ENCODE data around the gene PLEKHA5. TPM values are rescaled to one million over a fixed set of nuclear protein-coding genes. Genes with fewer than 3 reads are reported as not detected.

Gene PLEKHA5
- polyA plus RNA-seq, 1 of the 3 experiments (the other 2 are of a cell fraction): 7.1 TPM

DNA sequence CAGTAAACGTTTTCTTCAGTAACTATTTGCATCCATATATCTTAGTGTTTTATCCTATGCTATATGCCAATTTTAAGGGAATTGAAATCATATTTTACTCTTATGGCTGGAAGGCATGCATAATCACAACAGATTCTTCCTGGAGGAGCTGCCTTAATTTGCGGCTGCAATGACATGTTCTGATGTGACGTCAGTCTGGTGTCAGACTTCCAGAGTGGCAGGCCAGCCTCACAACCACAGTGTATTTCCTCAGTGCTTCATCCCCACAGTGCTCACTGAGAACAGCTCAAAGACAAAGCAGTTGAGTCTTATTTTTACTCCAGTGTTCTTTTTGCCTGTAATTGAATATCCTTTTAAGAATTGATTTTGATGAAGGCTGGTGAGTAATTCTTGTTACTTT, 107.1 kb downstream of the PLEKHA5 start:
- peaks cover 9% of the 10 kb centered on the region for H3K79me2 ChIP-seq (ENCODE audit: insufficient read depth)
- CTCF ChIA-PET: interaction anchor here (1.0 to 1.5 kb wide), 4 partner anchors 13 to 51 kb away, joined by 3 to 5 read pairs (median 3); no protein-coding TSS in a partner anchor
- no peak for DNase-seq

DNA sequence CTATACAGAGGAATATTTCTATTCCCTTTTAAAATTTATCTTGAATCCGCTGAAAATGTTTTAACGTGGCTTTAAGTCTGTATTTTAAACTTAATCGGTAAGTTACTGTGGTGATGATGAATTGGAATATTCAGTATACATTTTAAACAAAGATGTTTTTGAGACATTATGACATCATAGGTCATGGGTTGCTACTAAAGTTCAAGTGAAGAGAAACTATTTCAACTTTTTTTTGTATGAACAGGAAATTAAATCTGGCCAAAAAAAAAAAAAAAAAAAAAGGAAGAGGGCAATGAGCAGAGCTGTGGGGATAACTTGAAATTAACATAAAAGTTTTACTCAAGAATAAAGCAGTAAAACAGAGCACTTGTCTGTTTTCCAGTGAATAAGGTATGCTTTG, 109.0 kb downstream of the PLEKHA5 start:
- DNase-seq: no peak
- Histone ChIP-seq H3K79me2 (ENCODE audit: insufficient read depth) (peaks cover 12% of the 10 kb centered on the region), H3K9me2 (no peaks in the 10 kb centered on the region), H4K20me1 (ENCODE audit: insufficient read depth) (no peaks in the 10 kb centered on the region), H3K9ac (no peak overlapping the region), H3K9me3 (no peaks in the 10 kb centered on the region), H3K4me1 (ENCODE audit: control insufficient read depth in 1 of 2, insufficient read depth in 2 of 2, low read depth in 1 of 2, low read length in 1 of 2) (peaks cover 15 to 38% of the 10 kb centered on the region in 2 experiments; a peak in 3 of 4 replicates), H3K27me3 (ENCODE audit: insufficient read depth) (no peaks in the 10 kb centered on the region), H3F3A (replicated peaks; ENCODE audit: insufficient read depth) (peaks cover 14% of the 10 kb centered on the region), H3K4me3 (ENCODE audit: low read depth in 2 of 2, low read length in 1 of 2) (no peak overlapping the region; a peak in 1 of 4 replicates), H2AFZ (ENCODE audit: low read depth) (no peak overlapping the region), H3K4me2 (no peak overlapping the region), H3K36me3 (replicated peaks in 1 of 2; ENCODE audit: control insufficient read depth in 1 of 2, insufficient read depth in 2 of 2, low read length in 1 of 2) (no peaks in the 10 kb centered on the region), H3K27ac (ENCODE audit: low read depth in 2 of 2, low read length in 1 of 2) (peak overlapping the region in 1 of 2 experiments; percentile 69; a peak in 1 of 4 replicates)
- CTCF ChIA-PET: no interaction called here
- POLR2A ChIA-PET: no interaction called here
- TF ChIP-seq, protein P1, sequence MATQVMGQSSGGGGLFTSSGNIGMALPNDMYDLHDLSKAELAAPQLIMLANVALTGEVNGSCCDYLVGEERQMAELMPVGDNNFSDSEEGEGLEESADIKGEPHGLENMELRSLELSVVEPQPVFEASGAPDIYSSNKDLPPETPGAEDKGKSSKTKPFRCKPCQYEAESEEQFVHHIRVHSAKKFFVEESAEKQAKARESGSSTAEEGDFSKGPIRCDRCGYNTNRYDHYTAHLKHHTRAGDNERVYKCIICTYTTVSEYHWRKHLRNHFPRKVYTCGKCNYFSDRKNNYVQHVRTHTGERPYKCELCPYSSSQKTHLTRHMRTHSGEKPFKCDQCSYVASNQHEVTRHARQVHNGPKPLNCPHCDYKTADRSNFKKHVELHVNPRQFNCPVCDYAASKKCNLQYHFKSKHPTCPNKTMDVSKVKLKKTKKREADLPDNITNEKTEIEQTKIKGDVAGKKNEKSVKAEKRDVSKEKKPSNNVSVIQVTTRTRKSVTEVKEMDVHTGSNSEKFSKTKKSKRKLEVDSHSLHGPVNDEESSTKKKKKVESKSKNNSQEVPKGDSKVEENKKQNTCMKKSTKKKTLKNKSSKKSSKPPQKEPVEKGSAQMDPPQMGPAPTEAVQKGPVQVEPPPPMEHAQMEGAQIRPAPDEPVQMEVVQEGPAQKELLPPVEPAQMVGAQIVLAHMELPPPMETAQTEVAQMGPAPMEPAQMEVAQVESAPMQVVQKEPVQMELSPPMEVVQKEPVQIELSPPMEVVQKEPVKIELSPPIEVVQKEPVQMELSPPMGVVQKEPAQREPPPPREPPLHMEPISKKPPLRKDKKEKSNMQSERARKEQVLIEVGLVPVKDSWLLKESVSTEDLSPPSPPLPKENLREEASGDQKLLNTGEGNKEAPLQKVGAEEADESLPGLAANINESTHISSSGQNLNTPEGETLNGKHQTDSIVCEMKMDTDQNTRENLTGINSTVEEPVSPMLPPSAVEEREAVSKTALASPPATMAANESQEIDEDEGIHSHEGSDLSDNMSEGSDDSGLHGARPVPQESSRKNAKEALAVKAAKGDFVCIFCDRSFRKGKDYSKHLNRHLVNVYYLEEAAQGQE (IDR thresholded peaks at IDR 0.05; ENCODE audit: low read depth, low read length): no peak
- no peak for TF ChIP-seq GATA2 (CRISPR knock-in tag; IDR thresholded peaks at IDR 0.05)
- no peak for TF ChIP-seq RCOR1 (IDR thresholded peaks at IDR 0.05; ENCODE audit: low read length)
- TF ChIP-seq TEAD4 (IDR thresholded peaks at IDR 0.05; ENCODE audit: borderline replicate concordance, insufficient read depth): no peak
- no peak for TF ChIP-seq FOXM1 (IDR thresholded peaks at IDR 0.05; ENCODE audit: low read depth)
- TF ChIP-seq MXI1 (IDR thresholded peaks at IDR 0.05; ENCODE audit: low read depth, low read length): no peak
- no peak for TF ChIP-seq TCF12 (IDR thresholded peaks at IDR 0.05)
- TF ChIP-seq POLR2AphosphoS5 (IDR thresholded peaks at IDR 0.05; ENCODE audit: low read depth, low read length): no peak
- no peak for TF ChIP-seq YY1 (IDR thresholded peaks at IDR 0.05; ENCODE audit: low read depth)
- TF ChIP-seq NRF1 (IDR thresholded peaks at IDR 0.05; ENCODE audit: low read depth, low read length): no peak
- TF ChIP-seq JUND (IDR thresholded peaks at IDR 0.05): no peak
- TF ChIP-seq, protein P2, sequence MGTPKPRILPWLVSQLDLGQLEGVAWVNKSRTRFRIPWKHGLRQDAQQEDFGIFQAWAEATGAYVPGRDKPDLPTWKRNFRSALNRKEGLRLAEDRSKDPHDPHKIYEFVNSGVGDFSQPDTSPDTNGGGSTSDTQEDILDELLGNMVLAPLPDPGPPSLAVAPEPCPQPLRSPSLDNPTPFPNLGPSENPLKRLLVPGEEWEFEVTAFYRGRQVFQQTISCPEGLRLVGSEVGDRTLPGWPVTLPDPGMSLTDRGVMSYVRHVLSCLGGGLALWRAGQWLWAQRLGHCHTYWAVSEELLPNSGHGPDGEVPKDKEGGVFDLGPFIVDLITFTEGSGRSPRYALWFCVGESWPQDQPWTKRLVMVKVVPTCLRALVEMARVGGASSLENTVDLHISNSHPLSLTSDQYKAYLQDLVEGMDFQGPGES (IDR thresholded peaks at IDR 0.05; ENCODE audit: low read depth, low read length): no peak
- no peak for TF ChIP-seq RFX5 (IDR thresholded peaks at IDR 0.05; ENCODE audit: low read length)
- TF ChIP-seq, protein P3, sequence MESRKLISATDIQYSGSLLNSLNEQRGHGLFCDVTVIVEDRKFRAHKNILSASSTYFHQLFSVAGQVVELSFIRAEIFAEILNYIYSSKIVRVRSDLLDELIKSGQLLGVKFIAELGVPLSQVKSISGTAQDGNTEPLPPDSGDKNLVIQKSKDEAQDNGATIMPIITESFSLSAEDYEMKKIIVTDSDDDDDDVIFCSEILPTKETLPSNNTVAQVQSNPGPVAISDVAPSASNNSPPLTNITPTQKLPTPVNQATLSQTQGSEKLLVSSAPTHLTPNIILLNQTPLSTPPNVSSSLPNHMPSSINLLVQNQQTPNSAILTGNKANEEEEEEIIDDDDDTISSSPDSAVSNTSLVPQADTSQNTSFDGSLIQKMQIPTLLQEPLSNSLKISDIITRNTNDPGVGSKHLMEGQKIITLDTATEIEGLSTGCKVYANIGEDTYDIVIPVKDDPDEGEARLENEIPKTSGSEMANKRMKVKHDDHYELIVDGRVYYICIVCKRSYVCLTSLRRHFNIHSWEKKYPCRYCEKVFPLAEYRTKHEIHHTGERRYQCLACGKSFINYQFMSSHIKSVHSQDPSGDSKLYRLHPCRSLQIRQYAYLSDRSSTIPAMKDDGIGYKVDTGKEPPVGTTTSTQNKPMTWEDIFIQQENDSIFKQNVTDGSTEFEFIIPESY (IDR thresholded peaks at IDR 0.05; ENCODE audit: borderline replicate concordance, low read depth): no peak
- no peak for TF ChIP-seq ELF1 (IDR thresholded peaks at IDR 0.05)
- WGBS (ENCODE audit: low lambda C conversion rate): 95% methylated on average over 3 of the region's 3 CpGs

More for the DNA sequence above, 107.1 kb downstream of the PLEKHA5 start:
- no peak overlapping the region for H3K9ac ChIP-seq
- POLR2A ChIA-PET: no interaction called here
- TF ChIP-seq, protein P4, sequence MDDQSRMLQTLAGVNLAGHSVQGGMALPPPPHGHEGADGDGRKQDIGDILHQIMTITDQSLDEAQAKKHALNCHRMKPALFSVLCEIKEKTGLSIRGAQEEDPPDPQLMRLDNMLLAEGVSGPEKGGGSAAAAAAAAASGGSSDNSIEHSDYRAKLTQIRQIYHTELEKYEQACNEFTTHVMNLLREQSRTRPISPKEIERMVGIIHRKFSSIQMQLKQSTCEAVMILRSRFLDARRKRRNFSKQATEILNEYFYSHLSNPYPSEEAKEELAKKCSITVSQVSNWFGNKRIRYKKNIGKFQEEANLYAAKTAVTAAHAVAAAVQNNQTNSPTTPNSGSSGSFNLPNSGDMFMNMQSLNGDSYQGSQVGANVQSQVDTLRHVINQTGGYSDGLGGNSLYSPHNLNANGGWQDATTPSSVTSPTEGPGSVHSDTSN (IDR thresholded peaks at IDR 0.05): 0 out of 2 replicates have a peak, but pooled peaks have one; percentile 25
- TF ChIP-seq FOXM1 (IDR thresholded peaks at IDR 0.05; ENCODE audit: low read depth): no peak
- H3K4me3 ChIP-seq (ENCODE audit: low read depth in 2 of 2, low read length in 1 of 2): peak overlapping the region in 1 of 2 experiments; percentile 9; a peak in 1 of 4 replicates
- no peaks in the 10 kb centered on the region for H3K9me3 ChIP-seq
- peaks cover 15 to 28% of the 10 kb centered on the region in 2 experiments; a peak in 3 of 4 replicates for H3K4me1 ChIP-seq (ENCODE audit: control insufficient read depth in 1 of 2, insufficient read depth in 2 of 2, low read depth in 1 of 2, low read length in 1 of 2)
- peaks cover 14% of the 10 kb centered on the region for H3F3A ChIP-seq (replicated peaks; ENCODE audit: insufficient read depth)
- no peaks in the 10 kb centered on the region for H3K27me3 ChIP-seq (ENCODE audit: insufficient read depth)
- WGBS (ENCODE audit: low lambda C conversion rate): 76% methylated on average over 3 of the region's 3 CpGs
- no peak overlapping the region for H3K27ac ChIP-seq (ENCODE audit: low read depth in 2 of 2, low read length in 1 of 2)
- no peak overlapping the region for H2AFZ ChIP-seq (ENCODE audit: low read depth)
- H3K4me2 ChIP-seq: no peak overlapping the region
- peaks cover 0 to 4% of the 10 kb centered on the region in 2 experiments for H3K36me3 ChIP-seq (replicated peaks in 1 of 2; ENCODE audit: control insufficient read depth in 1 of 2, insufficient read depth in 2 of 2, low read length in 1 of 2)
- no peaks in the 10 kb centered on the region for H3K9me2 ChIP-seq
- H4K20me1 ChIP-seq (ENCODE audit: insufficient read depth): no peaks in the 10 kb centered on the region
